Natural killer cell (primary cell): ENCODE data around the gene ATP11C. TPM values are rescaled to one million over a fixed set of nuclear protein-coding genes. Genes with fewer than 3 reads are reported as not detected.
A peak's percentile ranks its signal among the peaks of the same experiment; 100 is the strongest.

Source experiments
- ATAC-seq, 3 donors: fragments of 150-1000 bp in 2 of 3; fragments of 200-7000 bp in 1 of 3; cut with Tn5 transposase; 1 replicate in 1 of 3; 2 replicates in 2 of 3; pipeline ENCODE4 v1.10.0; 2021; ENCODE audit warnings: mild to moderate bottlenecking in 2 of 3, moderate library complexity in 2 of 3
- DNase-seq, 2 donors: peaks; one replicate each; pipeline versions ENCODE4 v3.0.0 to v3.0.0-alpha.2; 2013 to 2021; ENCODE audit warnings: mixed read lengths in 1 of 2
- H3K27ac ChIP-seq: one replicate; pipeline ENCODE4 v1.5.1; 2013; ENCODE audit warnings: mild to moderate bottlenecking, low read length
- H3K27me3 ChIP-seq: one replicate; pipeline ENCODE4 v1.6.1; 2013; ENCODE audit warnings: low read length; ENCODE audit not compliant: control insufficient read depth, insufficient read depth
- H3K36me3 ChIP-seq: one replicate; pipeline ENCODE4 v1.6.1; 2013; ENCODE audit warnings: low read length; ENCODE audit not compliant: control insufficient read depth, insufficient read depth
- H3K4me1 ChIP-seq: one replicate; pipeline ENCODE4 v1.6.1; 2013; ENCODE audit warnings: low read length; ENCODE audit not compliant: control insufficient read depth, insufficient read depth
- H3K4me3 ChIP-seq: one replicate; pipeline ENCODE4 v1.5.1; 2013; ENCODE audit warnings: low read length
- H3K9me3 ChIP-seq: one replicate; pipeline ENCODE4 v1.6.1; 2013; ENCODE audit warnings: low read length; ENCODE audit not compliant: control insufficient read depth, insufficient read depth
- H3K27ac Mint-ChIP-seq, 2 donors: one replicate each; pipeline ENCODE4 v1.8.0; 2022; ENCODE audit warnings: mild to moderate bottlenecking in 2 of 2, mixed read lengths in 2 of 2, moderate library complexity in 1 of 2
- H3K27me3 Mint-ChIP-seq, 2 donors: one replicate each; pipeline ENCODE4 v1.8.0; 2022; ENCODE audit warnings: low read depth in 2 of 2, mixed read lengths in 2 of 2
- H3K36me3 Mint-ChIP-seq: one replicate; pipeline ENCODE4 v1.8.0; 2022; ENCODE audit warnings: mixed read lengths
- H3K4me1 Mint-ChIP-seq, 2 donors: one replicate each; pipeline ENCODE4 v1.8.0; 2022; ENCODE audit warnings: mixed read lengths in 2 of 2
- H3K4me3 Mint-ChIP-seq: one replicate; pipeline ENCODE4 v1.8.0; 2022; ENCODE audit warnings: mild to moderate bottlenecking, moderate library complexity, mixed read lengths
- H3K9me3 Mint-ChIP-seq, 2 donors: one replicate each; pipeline ENCODE4 v1.8.0; 2022; ENCODE audit warnings: mixed read lengths in 2 of 2
- CTCF ChIP-seq: fragments of 200-600 bp; IDR thresholded peaks from one replicate; pipeline ENCODE4 v1.8.0; 2022; ENCODE audit warnings: antibody characterized with exemption
- WGBS: methylation state at CpG from one replicate; pipeline ENCODE4 v1.1.7; 2013; ENCODE audit warnings: missing lambda C conversion rate; ENCODE audit not compliant: insufficient coverage; 5-methylcytosine and 5-hydroxymethylcytosine counted together
- intact Hi-C: fragments of 100-400 bp; cut with micrococcal nuclease; formaldehyde crosslinking; loops from one replicate; pipeline ENCODE4 v1.14.2; 2022
- total RNA-seq, 4 donors: library from RNA; stranded (reverse); fragments of 120-200 nt in 1 of 4; gene quantifications; one replicate each; pipeline versions ENCODE4 v1.2.3 to v1.2.4, GENCODE V29; 2013 to 2022

ATP11C gene
- total RNA-seq, 3 donors from 2014 or later (not counting 1 experiment from before 2014, with no cell fraction given): 20.0 to 24.3 (median 24.0) TPM

DNA sequence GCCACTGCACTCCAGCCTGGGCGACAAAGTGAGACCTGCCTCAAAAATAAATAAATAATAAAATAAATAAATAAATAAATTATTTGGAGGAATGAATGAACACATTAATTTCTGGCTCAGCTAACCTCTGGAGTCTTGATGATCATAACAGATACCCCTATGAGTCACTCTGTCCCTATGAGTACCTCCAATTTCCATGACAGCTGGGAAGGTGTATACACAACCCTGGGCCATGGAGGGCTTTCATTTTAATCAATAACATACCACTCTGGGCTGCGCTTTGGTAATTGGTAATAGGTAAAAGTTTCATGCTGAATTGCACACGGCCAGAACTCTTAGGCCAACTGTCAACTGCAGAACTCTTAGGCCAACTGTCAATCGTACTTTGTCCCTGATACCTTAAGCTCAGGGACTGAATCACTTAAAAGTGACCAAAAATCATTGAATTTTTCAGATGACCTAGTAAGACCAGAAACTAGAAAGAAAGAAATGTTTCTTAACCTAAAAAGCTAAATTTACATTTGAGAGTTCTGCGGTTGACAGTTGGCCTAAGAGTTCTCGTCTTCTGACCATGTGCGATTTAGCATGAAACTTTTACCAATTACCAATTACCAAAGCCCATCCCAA lies 112.4 kb downstream of the ATP11C start:
- Mint-ChIP-seq H3K27me3 (no peaks in the 10 kb centered on the region), H3K4me1 (peaks cover 9 to 20% of the 10 kb centered on the region in 2 donors), H3K36me3 (no peaks in the 10 kb centered on the region), H3K4me3 (no peak overlapping the region), H3K9me3 (no peaks in the 10 kb centered on the region), H3K27ac (no peak overlapping the region)
- intact Hi-C loops: no loop called here
- Histone ChIP-seq H3K27ac (no peak overlapping the region), H3K4me3 (no peak overlapping the region), H3K27me3 (no peaks in the 10 kb centered on the region), H3K36me3 (peaks cover 2% of the 10 kb centered on the region), H3K9me3 (no peaks in the 10 kb centered on the region), H3K4me1 (no peaks in the 10 kb centered on the region)
- DNase-seq: no peak
- ATAC-seq: no peak
- TF ChIP-seq CTCF: no peak
- 94% methylated on average over 2 of the region's 7 CpGs for WGBS

DNA sequence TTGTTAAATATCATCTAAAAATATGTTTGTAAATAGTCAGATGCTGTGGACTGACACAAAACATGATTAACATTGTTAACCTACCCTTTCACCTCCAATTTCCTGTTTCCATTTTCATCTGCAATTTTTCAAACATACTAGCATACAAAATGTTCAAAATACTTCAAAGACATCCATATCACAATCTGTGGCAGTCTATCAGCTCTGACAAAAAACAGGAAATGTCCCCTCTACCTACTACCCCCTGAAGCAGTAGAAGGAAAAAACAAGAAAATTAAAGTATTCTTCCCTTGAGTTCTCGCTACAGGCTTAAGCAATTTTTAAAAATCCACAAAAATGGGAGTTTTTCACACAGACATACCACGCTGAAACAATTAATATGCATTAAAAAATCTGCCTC lies 116.6 kb downstream of the ATP11C start:
- H3K27me3 Mint-ChIP-seq: no peaks in the 10 kb centered on the region
- no peaks in the 10 kb centered on the region for H3K36me3 Mint-ChIP-seq
- H3K27me3 ChIP-seq: no peaks in the 10 kb centered on the region
- no peak overlapping the region for H3K4me3 Mint-ChIP-seq
- DNase-seq (peak in 1 of 2 donors; percentile 2), ATAC-seq (no peak)
- H3K36me3 ChIP-seq: peaks cover 2% of the 10 kb centered on the region
- no peak for TF ChIP-seq CTCF
- no peak overlapping the region for H3K27ac ChIP-seq
- H3K4me1 Mint-ChIP-seq: peaks cover 9 to 20% of the 10 kb centered on the region in 2 donors
- H3K9me3 Mint-ChIP-seq: no peaks in the 10 kb centered on the region
- H3K9me3 ChIP-seq: no peaks in the 10 kb centered on the region
- H3K27ac Mint-ChIP-seq: peak overlapping the region; percentile 17 to 72
- intact Hi-C loops: no loop called here
- WGBS: 83% methylated on average over 2 of the region's 2 CpGs
- no peaks in the 10 kb centered on the region for H3K4me1 ChIP-seq
- H3K4me3 ChIP-seq: no peak overlapping the region

GRCh38 chrX:139815771-139816170 lies 117.1 kb downstream of the ATP11C start:
- Mint-ChIP-seq H3K27me3 (no peaks in the 10 kb centered on the region), H3K4me3 (no peak overlapping the region), H3K9me3 (no peaks in the 10 kb centered on the region), H3K36me3 (no peaks in the 10 kb centered on the region), H3K27ac (peak overlapping the region in 1 of 2 donors; percentile 72), H3K4me1 (peaks cover 9 to 20% of the 10 kb centered on the region in 2 donors)
- peaks cover 2% of the 10 kb centered on the region for H3K36me3 ChIP-seq
- no peaks in the 10 kb centered on the region for H3K4me1 ChIP-seq
- no CpG with 5 or more reads among the region's 1 CpG for WGBS
- H3K9me3 ChIP-seq: no peaks in the 10 kb centered on the region
- no peak for TF ChIP-seq CTCF
- no peak overlapping the region for H3K27ac ChIP-seq
- DNase-seq (no peak), ATAC-seq (no peak)
- H3K4me3 ChIP-seq: no peak overlapping the region
- intact Hi-C loops: no loop called here
- H3K27me3 ChIP-seq: no peaks in the 10 kb centered on the region
